SK-N-SH (cell line): ENCODE measurements around the gene KRTAP9-1. TPM values are rescaled to one million over a fixed set of nuclear protein-coding genes. Genes with fewer than 3 reads are reported as not detected.
"Not testable (repeated sequence)": the region's sequence is repeated elsewhere in the genome, so short reads cannot be mapped to it uniquely, and the experiment has no call there.

Source experiments
- CTCF ChIA-PET: fragments of 300-600, 350-600 bp; formaldehyde crosslinking; extraction: SDS; loops from one replicate; lab custom pipeline; 2021; lab: Yijun Ruan, JAX
- POLR2A ChIA-PET: fragments of 350-600 bp; sonication (Branson Sonifier 250); formaldehyde crosslinking; extraction: SDS; loops from one replicate; lab custom pipeline; 2020; ENCODE audit warnings: antibody characterized with exemption, inconsistent platforms; lab: Yijun Ruan, JAX
- DNase-seq: peaks from one replicate; pipeline ENCODE4 v3.0.0; 2012
- H2AFZ ChIP-seq: fragments of 200-600 bp; sonication (generic); 2 replicates; pipeline ENCODE4 v1.8.1; 2016; ENCODE audit warnings: antibody characterized with exemption, mild to moderate bottlenecking, low read depth
- H3F3A ChIP-seq: fragments of 200-600 bp; sonication (generic); replicated peaks from 2 replicates; pipeline ENCODE3; 2016; ENCODE audit warnings: antibody characterized with exemption, mild to moderate bottlenecking; ENCODE audit not compliant: insufficient read depth
- H3K27ac ChIP-seq, 2 experiments: fragments of 200-500 bp in 1 of 2; fragments of 200-600 bp in 1 of 2; sonication (Bioruptor generic) in 1 of 2; sonication (generic), shearing (Covaris generic) in 1 of 2; 2 replicates each; pipeline versions ENCODE4 v1.5.1 to v1.6.1; 2014 to 2016; ENCODE audit warnings: low read depth in 2 of 2, inconsistent platforms in 1 of 2, low read length in 1 of 2, mild to moderate bottlenecking in 1 of 2, mixed read lengths in 1 of 2
- H3K27me3 ChIP-seq: fragments of 200-600 bp; sonication (generic), shearing (Covaris generic); 2 replicates; pipeline ENCODE4 v1.6.1; 2016; ENCODE audit warnings: mixed run types; ENCODE audit not compliant: insufficient read depth
- H3K36me3 ChIP-seq, 2 experiments: fragments of 200-500 bp in 1 of 2; fragments of 200-600 bp in 1 of 2; sonication (Bioruptor generic) in 1 of 2; sonication (generic) in 1 of 2; replicated peaks in 1 of 2; 2 replicates each; pipeline versions ENCODE3 to v1.5.1; 2014 to 2016; ENCODE audit warnings: low read length in 1 of 2, mild to moderate bottlenecking in 1 of 2; ENCODE audit not compliant: insufficient read depth in 2 of 2, control insufficient read depth in 1 of 2
- H3K4me1 ChIP-seq, 2 experiments: fragments of 200-500 bp in 1 of 2; fragments of 200-600 bp in 1 of 2; sonication (Bioruptor generic) in 1 of 2; sonication (generic), shearing (Covaris generic) in 1 of 2; 2 replicates each; pipeline versions ENCODE4 v1.5.1 to v1.6.1; 2014 to 2016; ENCODE audit warnings: low read depth in 1 of 2, low read length in 1 of 2, mixed run types in 1 of 2; ENCODE audit not compliant: insufficient read depth in 2 of 2, control insufficient read depth in 1 of 2
- H3K4me2 ChIP-seq: fragments of 200-600 bp; sonication (generic), shearing (Covaris generic); 2 replicates; pipeline ENCODE4 v1.6.1; 2017; ENCODE audit warnings: mixed run types
- H3K4me3 ChIP-seq, 2 experiments: fragments of 200-500 bp in 1 of 2; fragments of 200-600 bp in 1 of 2; sonication (Bioruptor generic) in 1 of 2; sonication (generic), shearing (Covaris generic) in 1 of 2; 2 replicates each; pipeline versions ENCODE4 v1.5.1 to v1.8.1; 2014 to 2016; ENCODE audit warnings: low read depth in 2 of 2, inconsistent platforms in 1 of 2, low read length in 1 of 2, mild to moderate bottlenecking in 1 of 2, mixed read lengths in 1 of 2, moderate library complexity in 1 of 2
- H3K79me2 ChIP-seq: fragments of 200-600 bp; sonication (generic); 2 replicates; pipeline ENCODE4 v1.8.1; 2017; ENCODE audit warnings: mild to moderate bottlenecking; ENCODE audit not compliant: insufficient read depth
- H3K9ac ChIP-seq: fragments of 200-600 bp; sonication (generic); 2 replicates; pipeline ENCODE4 v1.6.1; 2017; ENCODE audit warnings: mixed run types
- H3K9me2 ChIP-seq: fragments of 200-600 bp; sonication (generic); 2 replicates; pipeline ENCODE4 v1.6.1; 2017; ENCODE audit warnings: mixed run types
- H3K9me3 ChIP-seq: fragments of 200-600 bp; sonication (generic); 2 replicates; pipeline ENCODE4 v1.6.1; 2017; ENCODE audit warnings: mixed run types, mild to moderate bottlenecking, moderate library complexity
- H4K20me1 ChIP-seq: fragments of 200-600 bp; sonication (generic); 2 replicates; pipeline ENCODE4 v1.6.1; 2017; ENCODE audit warnings: mild to moderate bottlenecking, mixed run types; ENCODE audit not compliant: insufficient read depth
- ELF1 ChIP-seq: IDR thresholded peaks from 2 replicates; pipeline ENCODE4 v1.4.0; 2012
- FOXM1 ChIP-seq: IDR thresholded peaks from 2 replicates; pipeline ENCODE4 v1.4.0; 2012; ENCODE audit warnings: low read depth, mild to moderate bottlenecking
- GABPA ChIP-seq: IDR thresholded peaks from 2 replicates; pipeline ENCODE4 v1.4.0; 2012; ENCODE audit warnings: low read depth, mild to moderate bottlenecking
- MAX ChIP-seq: IDR thresholded peaks from 2 replicates; pipeline ENCODE4 v1.4.0; 2012; ENCODE audit warnings: low read depth
- MEF2A ChIP-seq: IDR thresholded peaks from 2 replicates; pipeline ENCODE4 v1.4.0; 2012; ENCODE audit warnings: low read depth, borderline replicate concordance
- NRF1 ChIP-seq: IDR thresholded peaks from 2 replicates; pipeline ENCODE4 v1.6.1; 2012; ENCODE audit warnings: low read depth, mild to moderate bottlenecking, low read length
- PBX3 ChIP-seq: IDR thresholded peaks from 2 replicates; pipeline ENCODE4; 2012
- RFX5 ChIP-seq: IDR thresholded peaks from 2 replicates; pipeline ENCODE4 v1.6.1; 2012; ENCODE audit warnings: mild to moderate bottlenecking, improper control_type of control experiment, low read length
- TAF1 ChIP-seq: IDR thresholded peaks from 2 replicates; pipeline ENCODE4 v1.6.1; 2012; ENCODE audit warnings: low read depth, mild to moderate bottlenecking, low read length, moderate library complexity, borderline replicate concordance
- TCF12 ChIP-seq: IDR thresholded peaks from 2 replicates; pipeline ENCODE4 v1.4.0; 2012
- USF1 ChIP-seq: IDR thresholded peaks from 2 replicates; pipeline ENCODE4 v1.4.0; 2012; ENCODE audit warnings: low read depth, borderline replicate concordance
- WGBS: methylation state at CpG from one replicate; pipeline ENCODE4 v1.1.6; 2017; ENCODE audit warnings: low lambda C conversion rate; 5-methylcytosine and 5-hydroxymethylcytosine counted together
- polyA plus RNA-seq, 3 experiments: library from polyadenylated mRNA; depleted of rRNA; stranded (reverse); fragments of >200 nt; gene quantifications; 2 replicates each; pipeline ENCODE4 v1.2.3, GENCODE V29; 2012

Gene KRTAP9-1
- polyA plus RNA-seq, 1 of the 3 experiments (the other 2 are of a cell fraction), result not detected

- 0 out of 2 replicates have a peak, but pooled peaks cover 5% of the 10 kb centered on the region for H3K9me3 ChIP-seq
- H3K9ac ChIP-seq, result no peak overlapping the region
- H3K4me2 ChIP-seq, result no peak overlapping the region
- H3K4me1 ChIP-seq, result no peaks in the 10 kb centered on the region
- H3K27ac ChIP-seq, result no peak overlapping the region
- POLR2A ChIA-PET, result no interaction called here
- CTCF ChIA-PET, result no interaction called here
- no peaks in the 10 kb centered on the region for H3K9me2 ChIP-seq
- H3K36me3 ChIP-seq, result no peaks in the 10 kb centered on the region
- TF ChIP-seq TCF12 (no peak), GABPA (no peak), MAX (no peak), MEF2A (no peak), RFX5 (no peak), TAF1 (no peak), NRF1 (no peak), FOXM1 (no peak), USF1 (no peak), PBX3 (no peak), ELF1 (no peak)
- H3K79me2 ChIP-seq, result no peaks in the 10 kb centered on the region
- no peak for DNase-seq
- WGBS, result 26% methylated on average over 2 of the region's 2 CpGs
- no peaks in the 10 kb centered on the region for H3F3A ChIP-seq
- no peaks in the 10 kb centered on the region for H4K20me1 ChIP-seq
- no peak overlapping the region for H3K4me3 ChIP-seq
- H2AFZ ChIP-seq, result no peak overlapping the region
- H3K27me3 ChIP-seq, result 0 out of 2 replicates have a peak, but pooled peaks cover 4% of the 10 kb centered on the region
Measured at GRCh38 chr17:41147531-41148204, 42.0 kb upstream of the KRTAP9-1 start.

GRCh38 chr17:41148971-41149651, 40.6 kb upstream of the KRTAP9-1 start:
- H2AFZ ChIP-seq, H3K4me1 ChIP-seq, H3K9ac ChIP-seq, DNase-seq, CTCF ChIA-PET, H3K4me3 ChIP-seq, H4K20me1 ChIP-seq, H3K9me2 ChIP-seq, H3K9me3 ChIP-seq, H3K27me3 ChIP-seq, H3K4me2 ChIP-seq, H3K27ac ChIP-seq, POLR2A ChIA-PET, H3K79me2 ChIP-seq, H3K36me3 ChIP-seq, H3F3A ChIP-seq: not testable (repeated sequence)
- 6% methylated on average over 7 of the region's 10 CpGs for WGBS
